ENCODE measurements around the gene MAPK1IP1L.
"Not testable (repeated sequence)": the region's sequence is repeated elsewhere in the genome, so short reads cannot be mapped to it uniquely, and the experiment has no call there.

Gene MAPK1IP1L

GRCh38 chr14:55047301-55048053, 4.0 kb upstream of the MAPK1IP1L start:
- Mint-ChIP-seq H3K27me3 (no peaks in the 10 kb centered on the region), H3K4me1 (peaks cover 9% of the 10 kb centered on the region), H3K36me3 (peaks cover 18% of the 10 kb centered on the region), H3K4me3 (no peak overlapping the region), H3K27ac (no peak overlapping the region), H3K9me3 (no peaks in the 10 kb centered on the region)
- ATAC-seq, result no peak

GRCh38 chr14:55048900-55049436, 2.5 kb upstream of the MAPK1IP1L start:
- no peaks in the 10 kb centered on the region for H3K27me3 Mint-ChIP-seq
- no peak overlapping the region for H3K4me3 Mint-ChIP-seq
- no peak overlapping the region for H3K27ac Mint-ChIP-seq
- ATAC-seq, result no peak
- no peaks in the 10 kb centered on the region for H3K9me3 Mint-ChIP-seq
- peaks cover 21% of the 10 kb centered on the region for H3K4me1 Mint-ChIP-seq
- H3K36me3 Mint-ChIP-seq, result peaks cover 13% of the 10 kb centered on the region

GRCh38 chr14:55051165-55051422, 353 bp upstream of the MAPK1IP1L start:
- H3K9me3 Mint-ChIP-seq, result no peaks in the 10 kb centered on the region

GRCh38 chr14:55052269-55052930, 953 bp downstream of the MAPK1IP1L start:
- Mint-ChIP-seq H3K27me3 (no peaks in the 10 kb centered on the region), H3K4me1 (peaks cover 28% of the 10 kb centered on the region), H3K27ac (peak overlapping the region; percentile 92), H3K36me3 (peaks cover 17% of the 10 kb centered on the region), H3K4me3 (peak overlapping the region; percentile 91), H3K9me3 (no peaks in the 10 kb centered on the region)
- ATAC-seq, result no peak

More at GRCh38 chr14:55051165-55051422, 353 bp upstream of the MAPK1IP1L start:
- peaks cover 28% of the 10 kb centered on the region for H3K4me1 Mint-ChIP-seq
- H3K27me3 Mint-ChIP-seq, result no peaks in the 10 kb centered on the region
- H3K4me3 Mint-ChIP-seq, result peak overlapping the region; percentile 91
- H3K36me3 Mint-ChIP-seq, result peaks cover 17% of the 10 kb centered on the region
- peak overlapping the region; percentile 92 for H3K27ac Mint-ChIP-seq
- ATAC-seq, result peak; percentile 44

- peaks cover 30% of the 10 kb centered on the region for H3K4me1 Mint-ChIP-seq
- peaks cover 21% of the 10 kb centered on the region for H3K36me3 Mint-ChIP-seq
- H3K27ac Mint-ChIP-seq, result no peak overlapping the region
- no peak for ATAC-seq
- no peaks in the 10 kb centered on the region for H3K9me3 Mint-ChIP-seq
- peak overlapping the region; percentile 91 for H3K4me3 Mint-ChIP-seq
- H3K27me3 Mint-ChIP-seq, result no peaks in the 10 kb centered on the region
These were observed 1.6 kb downstream of the MAPK1IP1L start for GRCh38 chr14:55053018-55053417.

GRCh38 chr14:55053500-55053899, 2.1 kb downstream of the MAPK1IP1L start:
- H3K4me1 Mint-ChIP-seq, result peaks cover 34% of the 10 kb centered on the region
- H3K27me3 Mint-ChIP-seq, result no peaks in the 10 kb centered on the region
- no peak for ATAC-seq
- peaks cover 25% of the 10 kb centered on the region for H3K36me3 Mint-ChIP-seq
- no peak overlapping the region for H3K27ac Mint-ChIP-seq
- no peaks in the 10 kb centered on the region for H3K9me3 Mint-ChIP-seq
- peak overlapping the region; percentile 91 for H3K4me3 Mint-ChIP-seq

GRCh38 chr14:55054098-55054497, 2.7 kb downstream of the MAPK1IP1L start:
- Mint-ChIP-seq H3K9me3 (no peaks in the 10 kb centered on the region), H3K36me3 (peaks cover 25% of the 10 kb centered on the region), H3K27me3 (no peaks in the 10 kb centered on the region), H3K27ac (no peak overlapping the region), H3K4me1 (peaks cover 34% of the 10 kb centered on the region), H3K4me3 (peak overlapping the region; percentile 91)
- ATAC-seq, result no peak

- no peak overlapping the region for H3K4me3 Mint-ChIP-seq
- peaks cover 49% of the 10 kb centered on the region for H3K4me1 Mint-ChIP-seq
- peaks cover 55% of the 10 kb centered on the region for H3K36me3 Mint-ChIP-seq
- H3K27ac Mint-ChIP-seq, result no peak overlapping the region
- no peak for ATAC-seq
- H3K9me3 Mint-ChIP-seq, result no peaks in the 10 kb centered on the region
- H3K27me3 Mint-ChIP-seq, result no peaks in the 10 kb centered on the region
These were observed 6.5 kb downstream of the MAPK1IP1L start for GRCh38 chr14:55057919-55058318.

GRCh38 chr14:55059333-55059732, 7.9 kb downstream of the MAPK1IP1L start:
- Mint-ChIP-seq H3K4me3 (no peak overlapping the region), H3K27me3 (no peaks in the 10 kb centered on the region), H3K36me3 (peaks cover 48% of the 10 kb centered on the region), H3K4me1 (peaks cover 39% of the 10 kb centered on the region), H3K9me3 (no peaks in the 10 kb centered on the region), H3K27ac (peak overlapping the region; percentile 30)
- no peak for ATAC-seq

GRCh38 chr14:55062517-55063351, 11.3 kb downstream of the MAPK1IP1L start:
- Mint-ChIP-seq H3K4me3 (no peak overlapping the region), H3K9me3 (no peaks in the 10 kb centered on the region), H3K36me3 (peaks cover 66% of the 10 kb centered on the region), H3K27me3 (no peaks in the 10 kb centered on the region), H3K27ac (peak overlapping the region; percentile 56), H3K4me1 (peaks cover 53% of the 10 kb centered on the region)
- no peak for ATAC-seq

- Mint-ChIP-seq H3K36me3 (peaks cover 52% of the 10 kb centered on the region), H3K27ac (peak overlapping the region; percentile 46), H3K4me1 (peaks cover 40% of the 10 kb centered on the region)
- not testable (repeated sequence) for H3K9me3 Mint-ChIP-seq, H3K4me3 Mint-ChIP-seq, ATAC-seq, H3K27me3 Mint-ChIP-seq
These were observed 13.4 kb downstream of the MAPK1IP1L start for GRCh38 chr14:55064896-55065295.

GRCh38 chr14:55065411-55065810, 14.0 kb downstream of the MAPK1IP1L start:
- ATAC-seq, result no peak
- peak overlapping the region; percentile 46 for H3K27ac Mint-ChIP-seq
- no peaks in the 10 kb centered on the region for H3K9me3 Mint-ChIP-seq
- H3K4me1 Mint-ChIP-seq, result peaks cover 39% of the 10 kb centered on the region
- no peaks in the 10 kb centered on the region for H3K27me3 Mint-ChIP-seq
- peaks cover 50% of the 10 kb centered on the region for H3K36me3 Mint-ChIP-seq
- H3K4me3 Mint-ChIP-seq, result no peak overlapping the region

- Mint-ChIP-seq H3K4me1 (peaks cover 39% of the 10 kb centered on the region), H3K27ac (no peak overlapping the region), H3K27me3 (no peaks in the 10 kb centered on the region), H3K4me3 (no peak overlapping the region), H3K36me3 (peaks cover 42% of the 10 kb centered on the region), H3K9me3 (no peaks in the 10 kb centered on the region)
- no peak for ATAC-seq
These were observed 14.8 kb downstream of the MAPK1IP1L start for GRCh38 chr14:55066223-55066622.

GRCh38 chr14:55070981-55071411, 19.5 kb downstream of the MAPK1IP1L start:
- peaks cover 13% of the 10 kb centered on the region for H3K36me3 Mint-ChIP-seq
- H3K9me3 Mint-ChIP-seq, result no peaks in the 10 kb centered on the region
- H3K4me3 Mint-ChIP-seq, result peak overlapping the region; percentile 60
- peaks cover 58% of the 10 kb centered on the region for H3K4me1 Mint-ChIP-seq
- H3K27ac Mint-ChIP-seq, result peak overlapping the region; percentile 90
- ATAC-seq, result no peak
- no peaks in the 10 kb centered on the region for H3K27me3 Mint-ChIP-seq
